ENCODE data around the gene DPH6.
A peak's percentile ranks its signal among the peaks of the same experiment; 100 is the strongest.
"Not testable (repeated sequence)": the region's sequence is repeated elsewhere in the genome, so short reads cannot be mapped to it uniquely, and the experiment has no call there.

DPH6 gene

GRCh38 chr15:35545824-35546510 lies at the start of gene DPH6:
TSS of gene DPH6 (minus strand) at chr15:35546165. CDS start at chr15:35546141, 24 bp downstream.
- H3K27ac ChIP-seq, result peak within 1 kb of the TSS; percentile 96
- DNase-seq (ENCODE audit: low read depth, low spot score), result no peak
- no peaks in the 10 kb centered on the region for H3K36me3 ChIP-seq (ENCODE audit: insufficient read depth, low read length)
- peak within 1 kb of the TSS; percentile 98 for H3K9ac ChIP-seq (ENCODE audit: insufficient read length)
- H3K9me3 ChIP-seq (ENCODE audit: low read depth, low read length), result no peaks in the 10 kb centered on the region
- TF ChIP-seq FOXP2 (optimal IDR thresholded peaks at IDR 0.05; ENCODE audit: control extremely low read depth, extremely low read length, insufficient read depth) (no peak), POLR2AphosphoS5 (IDR thresholded peaks at IDR 0.05; ENCODE audit: borderline replicate concordance, low read depth, low read length) (peak; percentile 68)
- peak within 1 kb of the TSS; percentile 95 for H3K4me3 ChIP-seq

DNA sequence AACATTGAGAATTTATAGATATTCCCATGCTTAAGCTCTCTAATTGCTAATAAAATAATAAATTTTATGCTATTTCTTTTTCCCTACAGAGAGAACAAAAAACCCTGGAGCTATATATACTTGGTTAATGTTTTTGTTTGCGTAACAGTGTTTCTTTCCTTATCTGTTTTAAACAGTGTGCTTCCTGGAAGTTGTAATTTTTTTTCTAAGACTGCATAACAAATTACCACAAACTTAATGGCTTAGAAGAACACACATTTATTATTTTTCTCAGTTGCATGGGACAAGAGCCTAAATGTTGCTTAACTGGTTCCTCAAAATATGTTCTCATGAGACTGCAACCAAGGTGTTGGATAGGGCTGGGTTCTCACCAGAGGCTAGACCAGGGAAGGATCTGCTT lies 49.7 kb upstream of the DPH6 start:
- peak; percentile 58 for DNase-seq (ENCODE audit: low read depth, low spot score)
- TF ChIP-seq FOXP2 (optimal IDR thresholded peaks at IDR 0.05; ENCODE audit: control extremely low read depth, extremely low read length, insufficient read depth), result no peak
- no peak for TF ChIP-seq POLR2AphosphoS5 (IDR thresholded peaks at IDR 0.05; ENCODE audit: borderline replicate concordance, low read depth, low read length)
- TF ChIP-seq EZH2 (IDR thresholded peaks at IDR 0.05), result no peak
- H3K36me3 ChIP-seq (ENCODE audit: insufficient read depth, low read length), result no peaks in the 10 kb centered on the region
- H3K9me3 ChIP-seq (ENCODE audit: low read depth, low read length), result no peaks in the 10 kb centered on the region
- no peak overlapping the region for H3K9ac ChIP-seq (ENCODE audit: insufficient read length)
- H3K4me3 ChIP-seq, result peak overlapping the region; percentile 9; the same call in 1 of the 2 replicates
- no peak overlapping the region; the same call in 1 of the 2 replicates for H3K27ac ChIP-seq

GRCh38 chr15:35591987-35592386 lies 46.0 kb upstream of the DPH6 start:
- not testable (repeated sequence) for H3K9ac ChIP-seq (ENCODE audit: insufficient read length); H3K9me3 ChIP-seq (ENCODE audit: low read depth, low read length); H3K4me3 ChIP-seq; H3K27ac ChIP-seq; DNase-seq (ENCODE audit: low read depth, low spot score); H3K36me3 ChIP-seq (ENCODE audit: insufficient read depth, low read length)

- Histone ChIP-seq H3K36me3 (ENCODE audit: insufficient read depth, low read length) (no peaks in the 10 kb centered on the region), H3K9ac (ENCODE audit: insufficient read length) (no peak overlapping the region), H3K9me3 (ENCODE audit: low read depth, low read length) (no peaks in the 10 kb centered on the region), H3K4me3 (no peak overlapping the region), H3K27ac (no peak overlapping the region)
- TF ChIP-seq POLR2AphosphoS5 (IDR thresholded peaks at IDR 0.05; ENCODE audit: borderline replicate concordance, low read depth, low read length) (no peak), EZH2 (IDR thresholded peaks at IDR 0.05) (no peak), FOXP2 (optimal IDR thresholded peaks at IDR 0.05; ENCODE audit: control extremely low read depth, extremely low read length, insufficient read depth) (no peak)
- DNase-seq (ENCODE audit: low read depth, low spot score), result no peak
These were observed 38.0 kb upstream of the DPH6 start for GRCh38 chr15:35583863-35584528.

- Histone ChIP-seq H3K36me3 (ENCODE audit: insufficient read depth, low read length) (no peaks in the 10 kb centered on the region), H3K9ac (ENCODE audit: insufficient read length) (no peak overlapping the region), H3K9me3 (ENCODE audit: low read depth, low read length) (no peaks in the 10 kb centered on the region), H3K4me3 (no peak overlapping the region), H3K27ac (no peak overlapping the region)
- no peak for DNase-seq (ENCODE audit: low read depth, low spot score)
- TF ChIP-seq FOXP2 (optimal IDR thresholded peaks at IDR 0.05; ENCODE audit: control extremely low read depth, extremely low read length, insufficient read depth) (no peak), POLR2AphosphoS5 (IDR thresholded peaks at IDR 0.05; ENCODE audit: borderline replicate concordance, low read depth, low read length) (no peak), EZH2 (IDR thresholded peaks at IDR 0.05) (no peak)
These were observed 34.6 kb upstream of the DPH6 start for GRCh38 chr15:35580606-35581005.

GRCh38 chr15:35567392-35567791 lies 21.4 kb upstream of the DPH6 start:
- no peak for TF ChIP-seq EZH2 (IDR thresholded peaks at IDR 0.05)
- TF ChIP-seq POLR2AphosphoS5 (IDR thresholded peaks at IDR 0.05; ENCODE audit: borderline replicate concordance, low read depth, low read length), result no peak
- no peak for TF ChIP-seq FOXP2 (optimal IDR thresholded peaks at IDR 0.05; ENCODE audit: control extremely low read depth, extremely low read length, insufficient read depth)
- Histone ChIP-seq H3K9me3 (ENCODE audit: low read depth, low read length) (no peaks in the 10 kb centered on the region), H3K4me3 (no peak overlapping the region), H3K9ac (ENCODE audit: insufficient read length) (no peak overlapping the region), H3K27ac (no peak overlapping the region), H3K36me3 (ENCODE audit: insufficient read depth, low read length) (no peaks in the 10 kb centered on the region)
- DNase-seq (ENCODE audit: low read depth, low spot score), result no peak

DNA sequence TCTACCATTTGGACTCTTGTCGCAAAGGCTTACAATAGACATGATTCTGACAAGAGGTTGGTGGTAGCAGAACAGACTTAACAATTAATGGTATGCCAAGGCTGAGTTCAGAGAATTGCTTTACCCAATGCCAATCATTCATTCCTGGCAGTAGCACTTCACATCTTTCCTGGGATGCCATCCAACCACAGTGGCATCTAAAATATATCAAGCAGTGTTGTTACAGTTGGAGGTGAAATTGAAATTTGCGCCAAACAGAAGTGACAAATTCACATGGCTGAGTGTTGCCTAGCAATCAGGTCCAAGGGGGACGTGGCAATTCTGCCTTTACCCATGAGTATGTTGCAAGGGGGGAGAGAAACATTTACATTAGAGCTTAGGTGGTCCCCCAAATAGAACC lies 21.0 kb upstream of the DPH6 start:
- H3K9ac ChIP-seq (ENCODE audit: insufficient read length), result no peak overlapping the region
- H3K4me3 ChIP-seq, result no peak overlapping the region
- DNase-seq (ENCODE audit: low read depth, low spot score), result no peak
- no peak overlapping the region for H3K27ac ChIP-seq
- no peak for TF ChIP-seq FOXP2 (optimal IDR thresholded peaks at IDR 0.05; ENCODE audit: control extremely low read depth, extremely low read length, insufficient read depth)
- TF ChIP-seq EZH2 (IDR thresholded peaks at IDR 0.05), result no peak
- TF ChIP-seq POLR2AphosphoS5 (IDR thresholded peaks at IDR 0.05; ENCODE audit: borderline replicate concordance, low read depth, low read length), result no peak
- no peaks in the 10 kb centered on the region for H3K9me3 ChIP-seq (ENCODE audit: low read depth, low read length)
- H3K36me3 ChIP-seq (ENCODE audit: insufficient read depth, low read length), result no peaks in the 10 kb centered on the region

GRCh38 chr15:35565901-35566300 lies 19.9 kb upstream of the DPH6 start:
- no peak overlapping the region for H3K27ac ChIP-seq
- no peak for DNase-seq (ENCODE audit: low read depth, low spot score)
- no peaks in the 10 kb centered on the region for H3K9me3 ChIP-seq (ENCODE audit: low read depth, low read length)
- TF ChIP-seq POLR2AphosphoS5 (IDR thresholded peaks at IDR 0.05; ENCODE audit: borderline replicate concordance, low read depth, low read length), result no peak
- no peak for TF ChIP-seq FOXP2 (optimal IDR thresholded peaks at IDR 0.05; ENCODE audit: control extremely low read depth, extremely low read length, insufficient read depth)
- TF ChIP-seq EZH2 (IDR thresholded peaks at IDR 0.05), result no peak
- H3K4me3 ChIP-seq, result no peak overlapping the region
- no peak overlapping the region for H3K9ac ChIP-seq (ENCODE audit: insufficient read length)
- H3K36me3 ChIP-seq (ENCODE audit: insufficient read depth, low read length), result no peaks in the 10 kb centered on the region
